22Rv1 (cell line): ENCODE measurements around the gene A2M.

ENCODE experiments used
- ZFX ChIP-seq: fragments of 450-650 bp; IDR thresholded peaks from 2 replicates; pipeline ENCODE4 v1.6.1; 2017; ENCODE audit warnings: antibody characterized with exemption, borderline replicate concordance
- TF ChIP-seq, protein P1 (sequence below): fragments of 450-650 bp; IDR thresholded peaks from 2 replicates; pipeline ENCODE4 v1.5.1; 2017; ENCODE audit warnings: mild to moderate bottlenecking

DNA sequence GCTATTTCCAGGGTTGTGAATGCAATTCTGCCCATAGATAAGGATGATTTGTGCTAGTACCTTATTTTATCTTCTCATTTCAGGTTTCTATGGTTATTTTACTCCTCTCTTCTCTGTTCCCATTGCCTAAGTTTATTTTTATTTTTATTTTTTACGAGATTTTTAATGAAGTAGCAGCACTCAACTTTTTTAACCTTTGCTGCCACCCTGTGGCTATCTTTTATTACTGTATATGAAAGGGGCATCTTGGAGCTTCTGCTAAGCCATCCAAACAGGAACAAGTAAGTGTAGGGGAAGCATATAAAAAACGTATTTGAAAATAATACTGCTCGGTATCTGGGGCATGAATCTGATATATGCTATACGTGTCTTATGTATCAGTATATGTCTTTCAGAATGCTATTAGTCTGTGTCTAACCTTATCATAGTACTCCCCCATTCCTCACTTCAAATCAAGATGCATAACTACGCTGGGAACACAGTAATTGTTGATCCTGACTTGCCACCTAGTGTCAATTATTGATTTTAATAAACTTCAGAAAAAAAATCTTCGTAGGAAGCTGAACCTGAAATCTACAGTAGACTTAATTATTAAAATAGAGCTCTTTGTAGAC, 66.1 kb downstream of the A2M start:
- TF ChIP-seq, protein P1, sequence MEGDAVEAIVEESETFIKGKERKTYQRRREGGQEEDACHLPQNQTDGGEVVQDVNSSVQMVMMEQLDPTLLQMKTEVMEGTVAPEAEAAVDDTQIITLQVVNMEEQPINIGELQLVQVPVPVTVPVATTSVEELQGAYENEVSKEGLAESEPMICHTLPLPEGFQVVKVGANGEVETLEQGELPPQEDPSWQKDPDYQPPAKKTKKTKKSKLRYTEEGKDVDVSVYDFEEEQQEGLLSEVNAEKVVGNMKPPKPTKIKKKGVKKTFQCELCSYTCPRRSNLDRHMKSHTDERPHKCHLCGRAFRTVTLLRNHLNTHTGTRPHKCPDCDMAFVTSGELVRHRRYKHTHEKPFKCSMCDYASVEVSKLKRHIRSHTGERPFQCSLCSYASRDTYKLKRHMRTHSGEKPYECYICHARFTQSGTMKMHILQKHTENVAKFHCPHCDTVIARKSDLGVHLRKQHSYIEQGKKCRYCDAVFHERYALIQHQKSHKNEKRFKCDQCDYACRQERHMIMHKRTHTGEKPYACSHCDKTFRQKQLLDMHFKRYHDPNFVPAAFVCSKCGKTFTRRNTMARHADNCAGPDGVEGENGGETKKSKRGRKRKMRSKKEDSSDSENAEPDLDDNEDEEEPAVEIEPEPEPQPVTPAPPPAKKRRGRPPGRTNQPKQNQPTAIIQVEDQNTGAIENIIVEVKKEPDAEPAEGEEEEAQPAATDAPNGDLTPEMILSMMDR = peak; percentile 89
- TF ChIP-seq ZFX = no peak
